ENCODE data around the gene CCNY.

GRCh38 chr10:35384265-35384868 lies 48.1 kb downstream of the CCNY start:
- TF ChIP-seq BCL6 (CRISPR knock-in tag; IDR thresholded peaks at IDR 0.05), result no peak
- no peak for TF ChIP-seq GABPA (IDR thresholded peaks at IDR 0.05; ENCODE audit: low read depth, low read length)
- no peak for TF ChIP-seq GABPA (CRISPR knock-in tag; IDR thresholded peaks at IDR 0.05; ENCODE audit: low read depth)
- TF ChIP-seq ZNF275 (CRISPR knock-in tag; IDR thresholded peaks at IDR 0.05; ENCODE audit: borderline replicate concordance), result no peak
- TF ChIP-seq FOSL1 (CRISPR knock-in tag; IDR thresholded peaks at IDR 0.05; ENCODE audit: borderline replicate concordance), result no peak
- TF ChIP-seq PLSCR1 (CRISPR knock-in tag; IDR thresholded peaks at IDR 0.05; ENCODE audit: borderline replicate concordance), result no peak
- no peak for TF ChIP-seq ZNF550 (CRISPR knock-in tag; IDR thresholded peaks at IDR 0.05; ENCODE audit: borderline replicate concordance)
- TF ChIP-seq THYN1 (CRISPR knock-in tag; IDR thresholded peaks at IDR 0.05; ENCODE audit: borderline replicate concordance, low read depth), result no peak
- no peak for TF ChIP-seq NCOA1 (CRISPR knock-in tag; IDR thresholded peaks at IDR 0.05)
- no peak for TF ChIP-seq KDM2A (CRISPR knock-in tag; IDR thresholded peaks at IDR 0.05; ENCODE audit: borderline replicate concordance, low read depth)
- TF ChIP-seq FOXK2 (IDR thresholded peaks at IDR 0.05), result no peak
- no peak for TF ChIP-seq ZNF766 (CRISPR knock-in tag; IDR thresholded peaks at IDR 0.05; ENCODE audit: borderline replicate concordance)
- TF ChIP-seq POLR2A (IDR thresholded peaks at IDR 0.05; ENCODE audit: insufficient read depth in 1 of 2, low read depth in 2 of 2, low read length in 2 of 2), result no peak
- TF ChIP-seq RXRA (CRISPR knock-in tag; IDR thresholded peaks at IDR 0.05), result no peak
- no peak for TF ChIP-seq MBD4 (IDR thresholded peaks at IDR 0.05; ENCODE audit: borderline replicate concordance, low read length)

Data from HepG2 (cell line).